Caco-2 (cell line): ENCODE measurements around the gene VPS13C. TPM values are rescaled to one million over a fixed set of nuclear protein-coding genes. Genes with fewer than 3 reads are reported as not detected.

Source experiments
- BruUV-seq: library from RNA; stranded (reverse); fragments of 400-500 nt; replicated peaks from 2 replicates; lab custom pipeline; 2021; lab: Mats Ljungman, UMichigan
- CTCF ChIA-PET: fragments of 300-600 bp; sonication (Branson Sonifier 250); formaldehyde crosslinking; loops from one replicate; lab custom pipeline; 2022; ENCODE audit warnings: antibody characterized with exemption; lab: Charles Lee
- POLR2A ChIA-PET: fragments of 300-600 bp; sonication (Branson Sonifier 250); formaldehyde crosslinking; loops from one replicate; lab custom pipeline; 2022; ENCODE audit warnings: antibody characterized with exemption; lab: Charles Lee
- DNase-seq, 2 experiments: peaks; one replicate each; pipeline versions ENCODE4 v3.0.0 to v3.0.0-alpha.2; 2020 to 2022
- H3K27me3 ChIP-seq: replicated peaks from 2 replicates; pipeline ENCODE4 v1.6.0; 2011; ENCODE audit warnings: low read length; ENCODE audit not compliant: control insufficient read depth, insufficient read depth
- H3K36me3 ChIP-seq: 2 replicates; pipeline ENCODE4 v1.5.1; 2011; ENCODE audit warnings: low read length; ENCODE audit not compliant: control insufficient read depth, insufficient read depth
- H3K4me1 ChIP-seq: fragments of 250-450 bp; sonication (Bioruptor Pico); 2 replicates; pipeline ENCODE4 v1.5.1; 2020; ENCODE audit warnings: mild to moderate bottlenecking
- H3K4me3 ChIP-seq: 2 replicates; pipeline ENCODE4 v1.5.1; 2011; ENCODE audit warnings: low read depth, mild to moderate bottlenecking, control low read depth, low read length
- H3K9me3 ChIP-seq: fragments of 250-450 bp; sonication (Bioruptor Pico); 2 replicates; pipeline ENCODE4 v1.5.1; 2020; ENCODE audit warnings: mild to moderate bottlenecking, moderate library complexity
- H3K27ac Mint-ChIP-seq: one replicate; pipeline ENCODE4 v1.8.0; 2022; ENCODE audit warnings: mixed read lengths; ENCODE audit not compliant: unreplicated experiment
- H3K27me3 Mint-ChIP-seq: one replicate; pipeline ENCODE4 v1.8.0; 2022; ENCODE audit warnings: mixed read lengths; ENCODE audit not compliant: insufficient read depth, unreplicated experiment
- H3K36me3 Mint-ChIP-seq: one replicate; pipeline ENCODE4 v1.8.0; 2022; ENCODE audit warnings: mild to moderate bottlenecking, mixed read lengths; ENCODE audit not compliant: insufficient read depth, unreplicated experiment
- H3K4me1 Mint-ChIP-seq: one replicate; pipeline ENCODE4 v1.8.0; 2022; ENCODE audit warnings: low read depth, mixed read lengths; ENCODE audit not compliant: unreplicated experiment
- H3K4me3 Mint-ChIP-seq: one replicate; pipeline ENCODE4 v1.8.0; 2022; ENCODE audit warnings: mild to moderate bottlenecking, moderate library complexity, mixed read lengths; ENCODE audit not compliant: unreplicated experiment
- H3K9me3 Mint-ChIP-seq: one replicate; pipeline ENCODE4 v1.8.0; 2022; ENCODE audit warnings: mixed read lengths; ENCODE audit not compliant: unreplicated experiment
- CTCF ChIP-seq, 2 experiments: fragments of 200-600 bp in 1 of 2; IDR thresholded peaks; 1 replicate in 1 of 2; 2 replicates in 1 of 2; pipeline versions ENCODE4 v1.5.1 to v1.8.0; 2011 to 2022; ENCODE audit warnings: antibody characterized with exemption in 1 of 2, control low read depth in 1 of 2, inconsistent platforms in 1 of 2, low read depth in 1 of 2, low read length in 1 of 2, mild to moderate bottlenecking in 1 of 2, moderate library complexity in 1 of 2; ENCODE audit not compliant: insufficient read depth in 1 of 2, severe bottlenecking in 1 of 2, unreplicated experiment in 1 of 2
- intact Hi-C: fragments of 100-400 bp; cut with micrococcal nuclease; formaldehyde crosslinking; loops from one replicate; pipeline ENCODE4 v1.10.0; 2022; ENCODE audit not compliant: unreplicated experiment
- total RNA-seq: library from RNA; stranded (reverse); gene quantifications from 2 replicates; pipeline ENCODE4 v1.2.3, GENCODE V29; 2022

VPS13C gene
- total RNA-seq, 1 experiment from 2014 or later, result 42.4 TPM

- CTCF ChIA-PET, result interaction anchor here (0.7 kb wide), 1 partner anchor 219 kb away, joined by 3 read pairs; no protein-coding TSS in a partner anchor
- POLR2A ChIA-PET, result no interaction called here
- H3K9me3 Mint-ChIP-seq, result no peaks in the 10 kb centered on the region
- no peak overlapping the region for H3K4me3 Mint-ChIP-seq
- H3K4me1 ChIP-seq, result peaks cover 8% of the 10 kb centered on the region
- no TSS peak for BruUV-seq
- H3K27me3 Mint-ChIP-seq, result peaks cover 2% of the 10 kb centered on the region
- no peak overlapping the region for H3K4me3 ChIP-seq
- no peaks in the 10 kb centered on the region for H3K4me1 Mint-ChIP-seq
- intact Hi-C loops, result no loop called here
- H3K36me3 ChIP-seq, result no peaks in the 10 kb centered on the region
- no peaks in the 10 kb centered on the region for H3K27me3 ChIP-seq
- H3K27ac Mint-ChIP-seq, result no peak overlapping the region
- no peak for TF ChIP-seq CTCF (IDR thresholded peaks at IDR 0.05; ENCODE audit: insufficient read depth in 1 of 2, low read depth in 1 of 2, low read length in 1 of 2, severe bottlenecking in 1 of 2, unreplicated experiment in 1 of 2)
- DNase-seq, result no peak
- no peaks in the 10 kb centered on the region for H3K9me3 ChIP-seq
- no peaks in the 10 kb centered on the region for H3K36me3 Mint-ChIP-seq
Measured at GRCh38 chr15:62088353-62088693, 28.1 kb upstream of the VPS13C start.

GRCh38 chr15:62087671-62088352 is 27.6 kb upstream of the VPS13C start:
- TF ChIP-seq CTCF (IDR thresholded peaks at IDR 0.05; ENCODE audit: insufficient read depth in 1 of 2, low read depth in 1 of 2, low read length in 1 of 2, severe bottlenecking in 1 of 2, unreplicated experiment in 1 of 2), result no peak
- BruUV-seq, result no TSS peak
- Histone ChIP-seq H3K4me1 (peaks cover 8% of the 10 kb centered on the region), H3K4me3 (no peak overlapping the region), H3K27me3 (no peaks in the 10 kb centered on the region), H3K36me3 (no peaks in the 10 kb centered on the region), H3K9me3 (no peaks in the 10 kb centered on the region)
- no peak overlapping the region for H3K27ac Mint-ChIP-seq
- no peaks in the 10 kb centered on the region for H3K4me1 Mint-ChIP-seq
- ChIA-PET POLR2A (no interaction called here), CTCF (interaction anchor here (0.7 kb wide), 1 partner anchor 218 kb away, joined by 3 read pairs; no protein-coding TSS in a partner anchor)
- H3K4me3 Mint-ChIP-seq, result no peak overlapping the region
- H3K9me3 Mint-ChIP-seq, result no peaks in the 10 kb centered on the region
- peaks cover 2% of the 10 kb centered on the region for H3K27me3 Mint-ChIP-seq
- H3K36me3 Mint-ChIP-seq, result no peaks in the 10 kb centered on the region
- DNase-seq, result no peak
- intact Hi-C loops, result no loop called here

- POLR2A ChIA-PET, result no interaction called here
- H3K4me1 ChIP-seq, result peaks cover 2% of the 10 kb centered on the region
- CTCF ChIA-PET, result no interaction called here
- no peaks in the 10 kb centered on the region for H3K9me3 ChIP-seq
- no peaks in the 10 kb centered on the region for H3K36me3 ChIP-seq
- no peaks in the 10 kb centered on the region for H3K27me3 ChIP-seq
- no peaks in the 10 kb centered on the region for H3K9me3 Mint-ChIP-seq
- no TSS peak for BruUV-seq
- H3K27me3 Mint-ChIP-seq, result peaks cover 2% of the 10 kb centered on the region
- H3K4me3 ChIP-seq, result no peak overlapping the region
- no peak for TF ChIP-seq CTCF (IDR thresholded peaks at IDR 0.05; ENCODE audit: insufficient read depth in 1 of 2, low read depth in 1 of 2, low read length in 1 of 2, severe bottlenecking in 1 of 2, unreplicated experiment in 1 of 2)
- H3K36me3 Mint-ChIP-seq, result no peaks in the 10 kb centered on the region
- H3K4me1 Mint-ChIP-seq, result no peaks in the 10 kb centered on the region
- no peak for DNase-seq
- H3K4me3 Mint-ChIP-seq, result no peak overlapping the region
- no peak overlapping the region for H3K27ac Mint-ChIP-seq
- intact Hi-C loops, result no loop called here
Measured at GRCh38 chr15:62085740-62086139, 25.5 kb upstream of the VPS13C start.
